Mucosa of stomach (tissue), 1 donor: ENCODE data around the gene DEGS1.

Experiments
- H3K27me3 ChIP-seq: one replicate; pipeline ENCODE4 v1.7.0; 2013; ENCODE audit warnings: mild to moderate bottlenecking, low read length; ENCODE audit not compliant: control insufficient read depth, insufficient read depth
- H3K36me3 ChIP-seq: one replicate; pipeline ENCODE4 v1.7.0; 2013; ENCODE audit warnings: low read length; ENCODE audit not compliant: control insufficient read depth, insufficient read depth
- H3K4me1 ChIP-seq: one replicate; pipeline ENCODE4 v1.7.0; 2013; ENCODE audit warnings: mild to moderate bottlenecking, low read length; ENCODE audit not compliant: control insufficient read depth, insufficient read depth
- H3K4me3 ChIP-seq: one replicate; pipeline ENCODE4 v1.7.0; 2013; ENCODE audit warnings: low read length
- H3K9ac ChIP-seq: one replicate; pipeline ENCODE4 v1.7.0; 2013; ENCODE audit warnings: mild to moderate bottlenecking, low read length, moderate library complexity
- H3K9me3 ChIP-seq: one replicate; pipeline ENCODE4 v1.7.0; 2013; ENCODE audit warnings: mild to moderate bottlenecking, low read length, moderate library complexity; ENCODE audit not compliant: control insufficient read depth
- donor health status: Pancreatic carcinoma.

The DEGS1 gene

GRCh38 chr1:224182057-224182865, 779 bp upstream of the DEGS1 start:
- H3K27me3 ChIP-seq: no peaks in the 10 kb centered on the region
- H3K9me3 ChIP-seq: no peaks in the 10 kb centered on the region
- H3K4me3 ChIP-seq: peak overlapping the region; percentile 63
- H3K36me3 ChIP-seq: no peaks in the 10 kb centered on the region
- peaks cover 5% of the 10 kb centered on the region for H3K4me1 ChIP-seq
- H3K9ac ChIP-seq: peak overlapping the region; percentile 92

GRCh38 chr1:224183591-224184312, 712 bp downstream of the DEGS1 start:
- peak overlapping the region; percentile 92 for H3K9ac ChIP-seq
- H3K36me3 ChIP-seq: no peaks in the 10 kb centered on the region
- peaks cover 5% of the 10 kb centered on the region for H3K4me1 ChIP-seq
- peak overlapping the region; percentile 63 for H3K4me3 ChIP-seq
- H3K9me3 ChIP-seq: no peaks in the 10 kb centered on the region
- no peaks in the 10 kb centered on the region for H3K27me3 ChIP-seq

GRCh38 chr1:224185208-224185607, 2.2 kb downstream of the DEGS1 start:
- Histone ChIP-seq H3K4me3 (no peak overlapping the region), H3K27me3 (no peaks in the 10 kb centered on the region), H3K9ac (no peak overlapping the region), H3K9me3 (no peaks in the 10 kb centered on the region), H3K36me3 (no peaks in the 10 kb centered on the region), H3K4me1 (peaks cover 5% of the 10 kb centered on the region)

- no peak overlapping the region for H3K4me3 ChIP-seq
- no peaks in the 10 kb centered on the region for H3K27me3 ChIP-seq
- no peaks in the 10 kb centered on the region for H3K4me1 ChIP-seq
- H3K9ac ChIP-seq: no peak overlapping the region
- H3K36me3 ChIP-seq: no peaks in the 10 kb centered on the region
- no peaks in the 10 kb centered on the region for H3K9me3 ChIP-seq
Observed at GRCh38 chr1:224188286-224188685, 5.2 kb downstream of the DEGS1 start.

GRCh38 chr1:224189561-224189960, 6.5 kb downstream of the DEGS1 start:
- no peaks in the 10 kb centered on the region for H3K27me3 ChIP-seq
- no peaks in the 10 kb centered on the region for H3K4me1 ChIP-seq
- no peaks in the 10 kb centered on the region for H3K9me3 ChIP-seq
- H3K36me3 ChIP-seq: no peaks in the 10 kb centered on the region
- H3K4me3 ChIP-seq: no peak overlapping the region
- no peak overlapping the region for H3K9ac ChIP-seq

- Histone ChIP-seq H3K4me1 (peaks cover 11% of the 10 kb centered on the region), H3K36me3 (no peaks in the 10 kb centered on the region), H3K9me3 (no peaks in the 10 kb centered on the region), H3K27me3 (no peaks in the 10 kb centered on the region), H3K4me3 (no peak overlapping the region), H3K9ac (no peak overlapping the region)
Observed at GRCh38 chr1:224192082-224192788, 9.2 kb downstream of the DEGS1 start.

- H3K36me3 ChIP-seq: no peaks in the 10 kb centered on the region
- no peak overlapping the region for H3K9ac ChIP-seq
- no peak overlapping the region for H3K4me3 ChIP-seq
- peaks cover 13% of the 10 kb centered on the region for H3K4me1 ChIP-seq
- no peaks in the 10 kb centered on the region for H3K27me3 ChIP-seq
- no peaks in the 10 kb centered on the region for H3K9me3 ChIP-seq
Observed at GRCh38 chr1:224193319-224193966, 10.4 kb downstream of the DEGS1 start.

GRCh38 chr1:224196813-224197600, 14.0 kb downstream of the DEGS1 start:
- Histone ChIP-seq H3K27me3 (no peaks in the 10 kb centered on the region), H3K4me3 (no peak overlapping the region), H3K9ac (no peak overlapping the region), H3K4me1 (peaks cover 17% of the 10 kb centered on the region), H3K9me3 (no peaks in the 10 kb centered on the region), H3K36me3 (no peaks in the 10 kb centered on the region)

- no peaks in the 10 kb centered on the region for H3K27me3 ChIP-seq
- H3K9me3 ChIP-seq: no peaks in the 10 kb centered on the region
- no peak overlapping the region for H3K4me3 ChIP-seq
- no peak overlapping the region for H3K9ac ChIP-seq
- no peaks in the 10 kb centered on the region for H3K36me3 ChIP-seq
- peaks cover 23% of the 10 kb centered on the region for H3K4me1 ChIP-seq
Observed at GRCh38 chr1:224198572-224198971, 15.5 kb downstream of the DEGS1 start.

GRCh38 chr1:224199679-224200078, 16.6 kb downstream of the DEGS1 start:
- peaks cover 28% of the 10 kb centered on the region for H3K4me1 ChIP-seq
- H3K36me3 ChIP-seq: no peaks in the 10 kb centered on the region
- no peaks in the 10 kb centered on the region for H3K9me3 ChIP-seq
- H3K27me3 ChIP-seq: no peaks in the 10 kb centered on the region
- H3K4me3 ChIP-seq: no peak overlapping the region
- no peak overlapping the region for H3K9ac ChIP-seq

- Histone ChIP-seq H3K36me3 (no peaks in the 10 kb centered on the region), H3K4me3 (no peak overlapping the region)
Observed at GRCh38 chr1:224201383-224201782, 18.3 kb downstream of the DEGS1 start.

More at GRCh38 chr1:224201383-224201782, 18.3 kb downstream of the DEGS1 start:
- Histone ChIP-seq H3K4me1 (peaks cover 41% of the 10 kb centered on the region), H3K9me3 (no peaks in the 10 kb centered on the region), H3K27me3 (no peaks in the 10 kb centered on the region), H3K9ac (no peak overlapping the region)
